HCT116 (cell line): ENCODE data around the gene SPINK13. TPM values are rescaled to one million over a fixed set of nuclear protein-coding genes. Genes with fewer than 3 reads are reported as not detected.

ENCODE experiments used
- ATAC-seq: fragments of 200-7000 bp; cut with Tn5 transposase; 2 replicates; pipeline ENCODE4 v1.9.1; 2020; ENCODE audit warnings: mild to moderate bottlenecking, moderate library complexity
- BruUV-seq: library from RNA; stranded (reverse); fragments of 400-500 nt; replicated peaks from 2 replicates; lab custom pipeline; 2021; lab: Mats Ljungman, UMichigan
- CTCF ChIA-PET: fragments of 300-600 bp; sonication (Branson Sonifier 250); formaldehyde crosslinking; loops from one replicate; lab custom pipeline; 2021; ENCODE audit warnings: antibody characterized with exemption; lab: Charles Lee
- POLR2A ChIA-PET: fragments of 300-600, 350-600 bp; sonication (Branson Sonifier 250); formaldehyde crosslinking; loops from one replicate; lab custom pipeline; 2021; ENCODE audit warnings: antibody characterized with exemption; lab: Charles Lee
- RAD21 ChIA-PET, 2 experiments: fragments of 300-600 bp; sonication (Branson Sonifier 250); formaldehyde crosslinking; loops; one replicate each; lab custom pipeline; 2023; ENCODE audit warnings: low total read pairs in 2 of 2; ENCODE audit not compliant: uncharacterized antibody in 2 of 2, unreplicated experiment in 2 of 2, low non-redundant PET in 1 of 2; lab: Charles Lee
- DNase-seq: peaks from one replicate; pipeline ENCODE4 v3.0.0-alpha.2; 2010; ENCODE audit warnings: low read depth, low spot score
- H2AFZ ChIP-seq: fragments of 200-600 bp; shearing (Covaris generic), sonication (generic); 2 replicates; pipeline ENCODE4 v1.6.1; 2017; ENCODE audit warnings: low read depth, mixed run types, mixed read lengths, antibody characterized with exemption, low read length; ENCODE audit not compliant: poor library complexity, severe bottlenecking
- H3K27ac ChIP-seq: 2 replicates; pipeline ENCODE4 v1.5.1; 2012; ENCODE audit warnings: low read depth, low read length
- H3K27me3 ChIP-seq: fragments of 200-600 bp; sonication (generic); 2 replicates; pipeline ENCODE4 v1.6.1; 2016; ENCODE audit warnings: mixed run types, low read length, mixed read lengths; ENCODE audit not compliant: insufficient read depth
- H3K36me3 ChIP-seq, 2 experiments: fragments of 200-500 bp in 1 of 2; fragments of 200-600 bp in 1 of 2; sonication (Bioruptor generic) in 1 of 2; sonication (generic) in 1 of 2; 2 replicates each; pipeline versions ENCODE4 v1.5.1 to v1.6.1; 2014 to 2016; ENCODE audit warnings: low read length in 2 of 2, inconsistent platforms in 1 of 2, mixed read lengths in 1 of 2, mixed run types in 1 of 2; ENCODE audit not compliant: insufficient read depth in 2 of 2, control insufficient read depth in 1 of 2
- H3K4me1 ChIP-seq, 2 experiments: fragments of 200-600 bp in 1 of 2; sonication (generic) in 1 of 2; 2 replicates each; pipeline versions ENCODE4 v1.5.1 to v1.6.1; 2012 to 2017; ENCODE audit warnings: low read length in 2 of 2, inconsistent platforms in 1 of 2, mild to moderate bottlenecking in 1 of 2, mixed read lengths in 1 of 2, mixed run types in 1 of 2, moderate library complexity in 1 of 2; ENCODE audit not compliant: insufficient read depth in 2 of 2, control insufficient read depth in 1 of 2
- H3K4me2 ChIP-seq: fragments of 200-600 bp; sonication (generic); 2 replicates; pipeline ENCODE4 v1.6.1; 2017; ENCODE audit warnings: mixed run types, low read length, mixed read lengths
- H3K4me3 ChIP-seq, 2 experiments: fragments of 200-600 bp in 1 of 2; sonication (generic) in 1 of 2; replicated peaks in 1 of 2; 2 replicates each; pipeline ENCODE4 v1.5.1; 2011 to 2016; ENCODE audit warnings: low read length in 2 of 2, control low read depth in 1 of 2, low read depth in 1 of 2, mild to moderate bottlenecking in 1 of 2, mixed read lengths in 1 of 2, mixed run types in 1 of 2
- H3K79me2 ChIP-seq: fragments of 200-600 bp; sonication (generic); 2 replicates; pipeline ENCODE4 v1.6.1; 2017; ENCODE audit warnings: mild to moderate bottlenecking, mixed run types, low read length, moderate library complexity, mixed read lengths; ENCODE audit not compliant: insufficient read depth
- H3K9ac ChIP-seq: fragments of 200-600 bp; sonication (generic); 2 replicates; pipeline ENCODE4 v1.6.1; 2016; ENCODE audit warnings: low read length, mixed read lengths
- H3K9me2 ChIP-seq: fragments of 200-600 bp; sonication (generic), shearing (Covaris generic); 2 replicates; pipeline ENCODE4 v1.6.1; 2017; ENCODE audit warnings: mixed run types, mild to moderate bottlenecking, moderate library complexity; ENCODE audit not compliant: insufficient read depth
- H3K9me3 ChIP-seq, 2 experiments: fragments of 200-500 bp in 1 of 2; fragments of 200-600 bp in 1 of 2; sonication (Bioruptor generic) in 1 of 2; sonication (generic) in 1 of 2; 2 replicates each; pipeline ENCODE4 v1.6.1; 2014 to 2017; ENCODE audit warnings: low read length in 2 of 2, mixed read lengths in 2 of 2, inconsistent platforms in 1 of 2, low read depth in 1 of 2, mild to moderate bottlenecking in 1 of 2, mixed run types in 1 of 2, moderate library complexity in 1 of 2; ENCODE audit not compliant: control insufficient read depth in 1 of 2, insufficient read depth in 1 of 2
- H4K20me1 ChIP-seq: fragments of 200-600 bp; sonication (generic), shearing (Covaris generic); 2 replicates; pipeline ENCODE4 v1.6.1; 2017; ENCODE audit warnings: mixed run types, mild to moderate bottlenecking, moderate library complexity; ENCODE audit not compliant: insufficient read depth
- ATF3 ChIP-seq: IDR thresholded peaks from 2 replicates; pipeline ENCODE4 v1.6.1; 2012
- CBX3 ChIP-seq: IDR thresholded peaks from 2 replicates; pipeline ENCODE4 v1.6.1; 2012; ENCODE audit warnings: low read depth
- CEBPB ChIP-seq: IDR thresholded peaks from 2 replicates; pipeline ENCODE4 v1.6.1; 2012; ENCODE audit warnings: low read depth
- CTCF ChIP-seq, 3 experiments: fragments of 200-600 bp in 1 of 3; sonication (generic) in 1 of 3; IDR thresholded peaks in 2 of 3; conservative IDR thresholded peaks in 1 of 3; 2 replicates each; pipeline ENCODE4 v1.5.1; 2012 to 2017; ENCODE audit warnings: low read depth in 2 of 3, low read length in 2 of 3, antibody characterized with exemption in 1 of 3, borderline replicate concordance in 1 of 3, control low read depth in 1 of 3, mild to moderate bottlenecking in 1 of 3, mixed read lengths in 1 of 3, mixed run types in 1 of 3, moderate library complexity in 1 of 3; ENCODE audit not compliant: insufficient read depth in 1 of 3
- EGR1 ChIP-seq: IDR thresholded peaks from 2 replicates; pipeline ENCODE4 v1.6.1; 2012; ENCODE audit warnings: low read depth
- ELF1 ChIP-seq: IDR thresholded peaks from 2 replicates; pipeline ENCODE4 v1.6.1; 2012; ENCODE audit warnings: low read depth, borderline replicate concordance
- EZH2 ChIP-seq: fragments of 200-600 bp; sonication (generic); IDR thresholded peaks from 2 replicates; pipeline ENCODE4 v1.6.1; 2017; ENCODE audit warnings: antibody characterized with exemption, mixed run types
- FOSL1 ChIP-seq: IDR thresholded peaks from 2 replicates; pipeline ENCODE4 v1.6.1; 2012; ENCODE audit warnings: low read depth
- MAX ChIP-seq: IDR thresholded peaks from 2 replicates; pipeline ENCODE4 v1.6.1; 2012
- POLR2AphosphoS5 ChIP-seq: IDR thresholded peaks from 2 replicates; pipeline ENCODE4 v1.6.1; 2011; ENCODE audit warnings: mild to moderate bottlenecking, low read depth, low read length, moderate library complexity
- RAD21 ChIP-seq: IDR thresholded peaks from 2 replicates; pipeline ENCODE4 v1.6.1; 2012; ENCODE audit warnings: low read depth, mild to moderate bottlenecking
- YY1 ChIP-seq: IDR thresholded peaks from 2 replicates; pipeline ENCODE4 v1.6.1; 2011; ENCODE audit warnings: low read length, low read depth, moderate library complexity, mild to moderate bottlenecking; ENCODE audit not compliant: insufficient replicate concordance; ENCODE audit errors: extremely low read depth
- ZBTB33 ChIP-seq: IDR thresholded peaks from 2 replicates; pipeline ENCODE4 v1.6.1; 2011; ENCODE audit warnings: mild to moderate bottlenecking, low read length, moderate library complexity; ENCODE audit not compliant: insufficient replicate concordance; ENCODE audit errors: extremely low read depth
- ZFX ChIP-seq: fragments of 450-650 bp; IDR thresholded peaks from 2 replicates; pipeline ENCODE4 v1.6.1; 2017
- ZNF274 ChIP-seq: fragments of 200-500 bp; sonication (Bioruptor generic); IDR thresholded peaks from 2 replicates; pipeline ENCODE4 v1.6.1; 2014; ENCODE audit warnings: mild to moderate bottlenecking, low read depth, low read length, inconsistent platforms
- intact Hi-C: fragments of 100-400 bp; cut with micrococcal nuclease; formaldehyde crosslinking; loops from 2 replicates; pipeline ENCODE4 v1.10.0; 2022
- total RNA-seq: library from RNA; stranded (reverse); gene quantifications from one replicate; pipeline ENCODE4 v1.2.1, GENCODE V29; 2021; ENCODE audit not compliant: unreplicated experiment

The SPINK13 gene
- total RNA-seq, 1 experiment from 2014 or later, result not detected

- TF ChIP-seq YY1, result no peak
- TF ChIP-seq CEBPB, result no peak
- no peak for TF ChIP-seq EGR1
- no peak for TF ChIP-seq ZNF274
- TF ChIP-seq CTCF (IDR thresholded peaks at IDR 0.05 in 2 of 3, conservative IDR thresholded peaks at IDR 0.05 in 1 of 3; ENCODE audit: borderline replicate concordance in 1 of 3, insufficient read depth in 1 of 3, low read depth in 2 of 3, low read length in 2 of 3), result no peak
- no peak for TF ChIP-seq RAD21
- no peak for TF ChIP-seq ATF3
- no peak for TF ChIP-seq FOSL1
- TF ChIP-seq MAX, result no peak
- no peak for TF ChIP-seq POLR2AphosphoS5
- no peak for TF ChIP-seq ZBTB33
- TF ChIP-seq EZH2, result no peak
- TF ChIP-seq CBX3, result no peak
- no peak for TF ChIP-seq ZFX
- TF ChIP-seq ELF1, result no peak
- no TSS peak for BruUV-seq
- Histone ChIP-seq H3K4me3 (no peak overlapping the region), H3K9me3 (no peaks in the 10 kb centered on the region), H3K4me2 (no peak overlapping the region), H3K4me1 (no peaks in the 10 kb centered on the region), H3K79me2 (no peaks in the 10 kb centered on the region), H4K20me1 (no peaks in the 10 kb centered on the region), H3K27me3 (no peaks in the 10 kb centered on the region), H3K27ac (no peak overlapping the region), H2AFZ (no peak overlapping the region), H3K9me2 (no peaks in the 10 kb centered on the region), H3K9ac (no peak overlapping the region), H3K36me3 (no peaks in the 10 kb centered on the region)
- ChIA-PET CTCF (no interaction called here), POLR2A (no interaction called here), RAD21 (no interaction called here)
- DNase-seq (no peak), ATAC-seq (no peak)
- intact Hi-C loops, result no loop called here
Observed at GRCh38 chr5:148237785-148238417, 30.7 kb upstream of the SPINK13 start.
